Gastrocnemius medialis (tissue), 4 donors: ENCODE results near the gene SELENOM.

Experiments
- POLR2A ChIP-seq, 2 donors: fragments of 450-650 bp; IDR thresholded peaks; one replicate each; pipeline ENCODE4 v1.6.1; 2017; ENCODE audit warnings: antibody characterized with exemption in 2 of 2, mild to moderate bottlenecking in 2 of 2, moderate library complexity in 2 of 2
- TF ChIP-seq, protein P1 (sequence below), 5 experiments: fragments of 450-650 bp in 3 of 5; fragments of 200-600 bp in 2 of 5; sonication (generic) in 2 of 5; IDR thresholded peaks in 4 of 5; conservative IDR thresholded peaks in 1 of 5; 1 replicate in 4 of 5; 2 replicates in 1 of 5; pipeline ENCODE4 v1.5.1; 2016 to 2019; ENCODE audit warnings: antibody characterized with exemption in 5 of 5, mild to moderate bottlenecking in 3 of 5, moderate library complexity in 3 of 5

GRCh38 chr22:31075961-31076360, 31.4 kb downstream of the SELENOM start:
- TF ChIP-seq, protein P1, sequence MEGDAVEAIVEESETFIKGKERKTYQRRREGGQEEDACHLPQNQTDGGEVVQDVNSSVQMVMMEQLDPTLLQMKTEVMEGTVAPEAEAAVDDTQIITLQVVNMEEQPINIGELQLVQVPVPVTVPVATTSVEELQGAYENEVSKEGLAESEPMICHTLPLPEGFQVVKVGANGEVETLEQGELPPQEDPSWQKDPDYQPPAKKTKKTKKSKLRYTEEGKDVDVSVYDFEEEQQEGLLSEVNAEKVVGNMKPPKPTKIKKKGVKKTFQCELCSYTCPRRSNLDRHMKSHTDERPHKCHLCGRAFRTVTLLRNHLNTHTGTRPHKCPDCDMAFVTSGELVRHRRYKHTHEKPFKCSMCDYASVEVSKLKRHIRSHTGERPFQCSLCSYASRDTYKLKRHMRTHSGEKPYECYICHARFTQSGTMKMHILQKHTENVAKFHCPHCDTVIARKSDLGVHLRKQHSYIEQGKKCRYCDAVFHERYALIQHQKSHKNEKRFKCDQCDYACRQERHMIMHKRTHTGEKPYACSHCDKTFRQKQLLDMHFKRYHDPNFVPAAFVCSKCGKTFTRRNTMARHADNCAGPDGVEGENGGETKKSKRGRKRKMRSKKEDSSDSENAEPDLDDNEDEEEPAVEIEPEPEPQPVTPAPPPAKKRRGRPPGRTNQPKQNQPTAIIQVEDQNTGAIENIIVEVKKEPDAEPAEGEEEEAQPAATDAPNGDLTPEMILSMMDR (IDR thresholded peaks at IDR 0.05 in 4 of 5, conservative IDR thresholded peaks at IDR 0.05 in 1 of 5) = no peak
- no peak for TF ChIP-seq POLR2A (IDR thresholded peaks at IDR 0.05)
